ENCODE results near the gene RUNX2.

DNA sequence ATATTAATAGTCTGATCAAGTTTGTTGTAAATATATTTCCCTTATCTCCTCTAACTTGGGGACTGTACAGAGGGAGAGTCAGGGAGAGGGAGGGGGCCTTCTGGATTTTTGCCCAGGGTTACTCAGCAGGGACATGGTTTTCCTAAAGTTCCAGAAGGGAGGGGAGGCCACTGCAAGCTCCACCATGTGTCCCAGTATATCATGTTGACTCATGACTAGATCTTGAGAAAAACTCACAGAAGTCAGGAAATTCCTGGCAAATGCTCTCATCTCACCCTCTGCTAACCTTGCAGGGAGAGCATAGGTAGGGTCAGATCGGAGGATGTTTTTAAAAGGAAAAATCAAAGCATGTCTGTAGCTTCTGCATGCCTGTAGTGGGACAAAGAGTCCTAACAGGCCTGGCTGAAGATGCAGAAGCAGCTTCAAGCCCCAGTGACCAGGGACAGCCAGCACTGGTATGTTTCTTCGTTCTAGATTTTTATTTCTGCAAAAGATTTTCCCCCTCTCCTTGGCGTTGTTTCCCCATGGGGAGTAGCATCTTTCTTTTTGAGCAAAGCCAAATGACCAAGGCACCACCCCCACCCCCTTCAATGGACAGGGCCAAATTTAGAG, 322.5 kb downstream of the RUNX2 start:
- TF ChIP-seq, protein P1, sequence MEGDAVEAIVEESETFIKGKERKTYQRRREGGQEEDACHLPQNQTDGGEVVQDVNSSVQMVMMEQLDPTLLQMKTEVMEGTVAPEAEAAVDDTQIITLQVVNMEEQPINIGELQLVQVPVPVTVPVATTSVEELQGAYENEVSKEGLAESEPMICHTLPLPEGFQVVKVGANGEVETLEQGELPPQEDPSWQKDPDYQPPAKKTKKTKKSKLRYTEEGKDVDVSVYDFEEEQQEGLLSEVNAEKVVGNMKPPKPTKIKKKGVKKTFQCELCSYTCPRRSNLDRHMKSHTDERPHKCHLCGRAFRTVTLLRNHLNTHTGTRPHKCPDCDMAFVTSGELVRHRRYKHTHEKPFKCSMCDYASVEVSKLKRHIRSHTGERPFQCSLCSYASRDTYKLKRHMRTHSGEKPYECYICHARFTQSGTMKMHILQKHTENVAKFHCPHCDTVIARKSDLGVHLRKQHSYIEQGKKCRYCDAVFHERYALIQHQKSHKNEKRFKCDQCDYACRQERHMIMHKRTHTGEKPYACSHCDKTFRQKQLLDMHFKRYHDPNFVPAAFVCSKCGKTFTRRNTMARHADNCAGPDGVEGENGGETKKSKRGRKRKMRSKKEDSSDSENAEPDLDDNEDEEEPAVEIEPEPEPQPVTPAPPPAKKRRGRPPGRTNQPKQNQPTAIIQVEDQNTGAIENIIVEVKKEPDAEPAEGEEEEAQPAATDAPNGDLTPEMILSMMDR (IDR thresholded peaks at IDR 0.05), result no peak
- TF ChIP-seq POLR2AphosphoS5 (IDR thresholded peaks at IDR 0.05), result no peak
